ENCODE data around the gene PDE4D.

- TF ChIP-seq REST (IDR thresholded peaks at IDR 0.05; ENCODE audit: insufficient read depth in 1 of 2, low read depth in 2 of 2, low read length in 1 of 2) (no peak), POLR2AphosphoS5 (IDR thresholded peaks at IDR 0.05; ENCODE audit: low read depth, low read length) (no peak), CTCF (IDR thresholded peaks at IDR 0.05) (no peak), TCF7L2 (IDR thresholded peaks at IDR 0.05; ENCODE audit: low read depth, low read length) (no peak)
These were observed 535.3 kb downstream of the PDE4D start for GRCh38 chr5:59358005-59358861.
